ENCODE data around the gene RGPD4. TPM values are rescaled to one million over a fixed set of nuclear protein-coding genes. Genes with fewer than 3 reads are reported as not detected.

RGPD4 gene
- total RNA-seq, 1 experiment from 2014 or later, result 0.14 TPM

GRCh38 chr2:107927034-107927534 lies 100.4 kb downstream of the RGPD4 start:
- H3K27ac Mint-ChIP-seq (ENCODE audit: low read depth, unreplicated experiment), result no peak overlapping the region
- no peak overlapping the region for H3K4me3 Mint-ChIP-seq (ENCODE audit: unreplicated experiment)
- no TSS peak for BruUV-seq (replicated peaks)
- no peaks in the 10 kb centered on the region for H3K27me3 Mint-ChIP-seq (ENCODE audit: insufficient read depth, unreplicated experiment)
- intact Hi-C loops (cut with micrococcal nuclease), result no loop called here
- TF ChIP-seq, protein P1, sequence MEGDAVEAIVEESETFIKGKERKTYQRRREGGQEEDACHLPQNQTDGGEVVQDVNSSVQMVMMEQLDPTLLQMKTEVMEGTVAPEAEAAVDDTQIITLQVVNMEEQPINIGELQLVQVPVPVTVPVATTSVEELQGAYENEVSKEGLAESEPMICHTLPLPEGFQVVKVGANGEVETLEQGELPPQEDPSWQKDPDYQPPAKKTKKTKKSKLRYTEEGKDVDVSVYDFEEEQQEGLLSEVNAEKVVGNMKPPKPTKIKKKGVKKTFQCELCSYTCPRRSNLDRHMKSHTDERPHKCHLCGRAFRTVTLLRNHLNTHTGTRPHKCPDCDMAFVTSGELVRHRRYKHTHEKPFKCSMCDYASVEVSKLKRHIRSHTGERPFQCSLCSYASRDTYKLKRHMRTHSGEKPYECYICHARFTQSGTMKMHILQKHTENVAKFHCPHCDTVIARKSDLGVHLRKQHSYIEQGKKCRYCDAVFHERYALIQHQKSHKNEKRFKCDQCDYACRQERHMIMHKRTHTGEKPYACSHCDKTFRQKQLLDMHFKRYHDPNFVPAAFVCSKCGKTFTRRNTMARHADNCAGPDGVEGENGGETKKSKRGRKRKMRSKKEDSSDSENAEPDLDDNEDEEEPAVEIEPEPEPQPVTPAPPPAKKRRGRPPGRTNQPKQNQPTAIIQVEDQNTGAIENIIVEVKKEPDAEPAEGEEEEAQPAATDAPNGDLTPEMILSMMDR (IDR thresholded peaks at IDR 0.05; ENCODE audit: unreplicated experiment), result no peak
- H3K4me1 Mint-ChIP-seq (ENCODE audit: insufficient read depth, unreplicated experiment), result peaks cover 9% of the 10 kb centered on the region
- ChIA-PET POLR2A (no interaction called here), CTCF (interaction anchor here (0.6 to 2.1 kb wide), 3 partner anchors 9 to 1290 kb away, joined by 3 to 8 read pairs (median 4); no protein-coding TSS in a partner anchor)
- no peaks in the 10 kb centered on the region for H3K9me3 Mint-ChIP-seq (ENCODE audit: unreplicated experiment)
- no peaks in the 10 kb centered on the region for H3K36me3 Mint-ChIP-seq (ENCODE audit: insufficient read depth, unreplicated experiment)
- DNase-seq (ENCODE audit: unreplicated experiment), result peak; percentile 24

- no peak overlapping the region for H3K27ac Mint-ChIP-seq (ENCODE audit: low read depth, unreplicated experiment)
- H3K9me3 Mint-ChIP-seq (ENCODE audit: unreplicated experiment), result no peaks in the 10 kb centered on the region
- ChIA-PET POLR2A (no interaction called here), CTCF (interaction anchor here (0.6 to 1.7 kb wide), 3 partner anchors 9 to 1293 kb away, joined by 3 to 8 read pairs (median 6); no protein-coding TSS in a partner anchor)
- TF ChIP-seq, protein P1 (IDR thresholded peaks at IDR 0.05; ENCODE audit: unreplicated experiment), result no peak
- no peaks in the 10 kb centered on the region for H3K36me3 Mint-ChIP-seq (ENCODE audit: insufficient read depth, unreplicated experiment)
- intact Hi-C loops (cut with micrococcal nuclease), result loop anchor here (5.0 kb wide), 1 partner anchor 359 kb away; no protein-coding TSS in a partner anchor
- H3K4me1 Mint-ChIP-seq (ENCODE audit: insufficient read depth, unreplicated experiment), result peaks cover 16% of the 10 kb centered on the region
- no peak for DNase-seq (ENCODE audit: unreplicated experiment)
- H3K27me3 Mint-ChIP-seq (ENCODE audit: insufficient read depth, unreplicated experiment), result peaks cover 16% of the 10 kb centered on the region
- BruUV-seq (replicated peaks), result no TSS peak
- H3K4me3 Mint-ChIP-seq (ENCODE audit: unreplicated experiment), result no peak overlapping the region
Measured at GRCh38 chr2:107931412-107931811, 104.7 kb downstream of the RGPD4 start.

- H3K27me3 Mint-ChIP-seq (ENCODE audit: insufficient read depth, unreplicated experiment), result peaks cover 16% of the 10 kb centered on the region
- DNase-seq (ENCODE audit: unreplicated experiment), result peak; percentile 64
- intact Hi-C loops (cut with micrococcal nuclease), result loop anchor here (2.0 to 5.0 kb wide), 3 partner anchors 16 to 1294 kb away; no protein-coding TSS in a partner anchor
- no peaks in the 10 kb centered on the region for H3K36me3 Mint-ChIP-seq (ENCODE audit: insufficient read depth, unreplicated experiment)
- H3K4me3 Mint-ChIP-seq (ENCODE audit: unreplicated experiment), result no peak overlapping the region
- BruUV-seq (replicated peaks), result no TSS peak
- CTCF ChIA-PET, result interaction anchor here (0.6 to 1.7 kb wide), 5 partner anchors 8 to 1302 kb away, joined by 3 to 8 read pairs (median 5); no protein-coding TSS in a partner anchor
- no peaks in the 10 kb centered on the region for H3K9me3 Mint-ChIP-seq (ENCODE audit: unreplicated experiment)
- H3K4me1 Mint-ChIP-seq (ENCODE audit: insufficient read depth, unreplicated experiment), result peaks cover 16% of the 10 kb centered on the region
- POLR2A ChIA-PET, result interaction anchor here (0.7 kb wide), 1 partner anchor 334 kb away, joined by 3 read pairs; no protein-coding TSS in a partner anchor
- TF ChIP-seq, protein P1 (IDR thresholded peaks at IDR 0.05; ENCODE audit: unreplicated experiment), result no peak
- H3K27ac Mint-ChIP-seq (ENCODE audit: low read depth, unreplicated experiment), result no peak overlapping the region
Measured at GRCh38 chr2:107932488-107932887, 105.8 kb downstream of the RGPD4 start.

DNA sequence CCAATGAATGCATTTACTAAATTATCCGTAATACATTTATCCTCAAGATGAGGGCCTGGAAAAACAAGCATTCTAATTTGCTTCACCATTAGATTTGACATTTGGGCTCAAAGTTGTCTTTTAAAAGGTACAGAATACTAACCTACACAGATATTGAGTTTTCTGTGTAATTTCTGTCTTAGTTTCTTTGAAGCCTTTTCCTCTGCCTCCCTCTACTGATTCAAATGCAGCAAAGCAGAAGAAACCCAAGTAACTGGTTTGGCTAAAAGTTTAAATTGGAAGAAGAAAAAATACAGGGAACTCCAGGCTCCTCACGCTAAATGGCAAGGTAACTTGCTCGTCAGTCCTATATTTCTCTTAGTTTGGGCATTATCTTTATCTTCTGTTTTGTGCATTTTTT lies 106.3 kb downstream of the RGPD4 start:
- H3K27me3 Mint-ChIP-seq (ENCODE audit: insufficient read depth, unreplicated experiment), result peaks cover 16% of the 10 kb centered on the region
- CTCF ChIA-PET, result interaction anchor here (0.6 to 2.6 kb wide), 8 partner anchors 12 to 1081 kb away, joined by 3 to 8 read pairs (median 4); no protein-coding TSS in a partner anchor
- H3K9me3 Mint-ChIP-seq (ENCODE audit: unreplicated experiment), result no peaks in the 10 kb centered on the region
- intact Hi-C loops (cut with micrococcal nuclease), result loop anchor here (2.0 to 5.0 kb wide), 3 partner anchors 16 to 1294 kb away; no protein-coding TSS in a partner anchor
- DNase-seq (ENCODE audit: unreplicated experiment), result peak; percentile 15
- H3K4me1 Mint-ChIP-seq (ENCODE audit: insufficient read depth, unreplicated experiment), result peaks cover 16% of the 10 kb centered on the region
- POLR2A ChIA-PET, result no interaction called here
- TF ChIP-seq, protein P1 (IDR thresholded peaks at IDR 0.05; ENCODE audit: unreplicated experiment), result peak; percentile 43
- no peak overlapping the region for H3K27ac Mint-ChIP-seq (ENCODE audit: low read depth, unreplicated experiment)
- no peaks in the 10 kb centered on the region for H3K36me3 Mint-ChIP-seq (ENCODE audit: insufficient read depth, unreplicated experiment)
- H3K4me3 Mint-ChIP-seq (ENCODE audit: unreplicated experiment), result no peak overlapping the region
- no TSS peak for BruUV-seq (replicated peaks)
